PC-3 (cell line): Measurements from ENCODE around the gene PSMG3.

ENCODE experiments used
- EZH2 ChIP-seq: fragments of 300-600 bp; sonication (generic); IDR thresholded peaks from one replicate; pipeline ENCODE4 v1.6.1; 2017; ENCODE audit warnings: antibody characterized with exemption, mild to moderate bottlenecking, low read length; ENCODE audit not compliant: unreplicated experiment
- TF ChIP-seq, protein P1 (sequence below): fragments of 300-600 bp; sonication (generic); conservative IDR thresholded peaks from 2 replicates; pipeline ENCODE4 v1.5.1; 2017; ENCODE audit warnings: antibody characterized with exemption, low read depth, mild to moderate bottlenecking, low read length

DNA sequence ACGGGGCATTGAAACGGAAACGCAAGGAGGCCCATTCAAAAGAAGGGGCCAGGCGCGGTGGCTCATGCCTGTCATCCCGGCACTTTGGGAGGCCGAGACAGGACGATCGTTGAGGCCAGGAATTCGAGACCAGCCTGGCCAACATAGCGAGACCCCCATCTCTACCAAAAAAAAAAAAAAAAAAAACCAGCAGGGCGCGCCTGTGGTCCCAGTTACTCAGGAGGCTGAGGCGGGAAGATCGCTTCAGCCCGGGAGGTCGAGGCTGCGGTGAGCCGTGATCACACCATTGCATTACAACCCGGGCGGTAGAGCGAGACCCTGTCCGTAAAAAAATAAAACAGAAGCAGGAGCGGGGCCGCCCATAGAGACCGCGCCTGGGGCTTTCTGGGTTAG is 396 bp downstream of the PSMG3 start:
- TF ChIP-seq, protein P1, sequence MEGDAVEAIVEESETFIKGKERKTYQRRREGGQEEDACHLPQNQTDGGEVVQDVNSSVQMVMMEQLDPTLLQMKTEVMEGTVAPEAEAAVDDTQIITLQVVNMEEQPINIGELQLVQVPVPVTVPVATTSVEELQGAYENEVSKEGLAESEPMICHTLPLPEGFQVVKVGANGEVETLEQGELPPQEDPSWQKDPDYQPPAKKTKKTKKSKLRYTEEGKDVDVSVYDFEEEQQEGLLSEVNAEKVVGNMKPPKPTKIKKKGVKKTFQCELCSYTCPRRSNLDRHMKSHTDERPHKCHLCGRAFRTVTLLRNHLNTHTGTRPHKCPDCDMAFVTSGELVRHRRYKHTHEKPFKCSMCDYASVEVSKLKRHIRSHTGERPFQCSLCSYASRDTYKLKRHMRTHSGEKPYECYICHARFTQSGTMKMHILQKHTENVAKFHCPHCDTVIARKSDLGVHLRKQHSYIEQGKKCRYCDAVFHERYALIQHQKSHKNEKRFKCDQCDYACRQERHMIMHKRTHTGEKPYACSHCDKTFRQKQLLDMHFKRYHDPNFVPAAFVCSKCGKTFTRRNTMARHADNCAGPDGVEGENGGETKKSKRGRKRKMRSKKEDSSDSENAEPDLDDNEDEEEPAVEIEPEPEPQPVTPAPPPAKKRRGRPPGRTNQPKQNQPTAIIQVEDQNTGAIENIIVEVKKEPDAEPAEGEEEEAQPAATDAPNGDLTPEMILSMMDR = no peak
- TF ChIP-seq EZH2 = no peak
